ENCODE data around the gene STIP1. TPM values are rescaled to one million over a fixed set of nuclear protein-coding genes. Genes with fewer than 3 reads are reported as not detected.

Gene STIP1
- total and polyA plus RNA-seq, 9 of the 15 experiments (the other 6 are each of a cell fraction or from before 2014, with no cell fraction given), result 58.1 to 465 (median 346) TPM

GRCh38 chr11:64246871-64247728, 61.1 kb downstream of the STIP1 start, which contains the start of gene PPP1R14B (continued):
- TF ChIP-seq HBP1 (CRISPR knock-in tag; IDR thresholded peaks at IDR 0.05) (no peak), NUFIP1 (IDR thresholded peaks at IDR 0.05; ENCODE audit: partially characterized antibody) (no peak), ZNF436 (CRISPR knock-in tag; IDR thresholded peaks at IDR 0.05) (no peak), EWSR1 (IDR thresholded peaks at IDR 0.05; ENCODE audit: borderline replicate concordance, low read depth, partially characterized antibody) (no peak), ATF3 (IDR thresholded peaks at IDR 0.05) (no peak), ATF3 (CRISPR knock-in tag; conservative IDR thresholded peaks at IDR 0.05) (peak; percentile 72; the same call in 1 of the 2 replicates), PRDM10 (IDR thresholded peaks at IDR 0.05; ENCODE audit: partially characterized antibody) (peak; percentile 75), SUPT5H (IDR thresholded peaks at IDR 0.05) (peak; percentile 87), LCOR (CRISPR knock-in tag; IDR thresholded peaks at IDR 0.05) (0 out of 2 replicates have a peak, but pooled peaks have one; percentile 64)
- TF ChIP-seq, protein P1, sequence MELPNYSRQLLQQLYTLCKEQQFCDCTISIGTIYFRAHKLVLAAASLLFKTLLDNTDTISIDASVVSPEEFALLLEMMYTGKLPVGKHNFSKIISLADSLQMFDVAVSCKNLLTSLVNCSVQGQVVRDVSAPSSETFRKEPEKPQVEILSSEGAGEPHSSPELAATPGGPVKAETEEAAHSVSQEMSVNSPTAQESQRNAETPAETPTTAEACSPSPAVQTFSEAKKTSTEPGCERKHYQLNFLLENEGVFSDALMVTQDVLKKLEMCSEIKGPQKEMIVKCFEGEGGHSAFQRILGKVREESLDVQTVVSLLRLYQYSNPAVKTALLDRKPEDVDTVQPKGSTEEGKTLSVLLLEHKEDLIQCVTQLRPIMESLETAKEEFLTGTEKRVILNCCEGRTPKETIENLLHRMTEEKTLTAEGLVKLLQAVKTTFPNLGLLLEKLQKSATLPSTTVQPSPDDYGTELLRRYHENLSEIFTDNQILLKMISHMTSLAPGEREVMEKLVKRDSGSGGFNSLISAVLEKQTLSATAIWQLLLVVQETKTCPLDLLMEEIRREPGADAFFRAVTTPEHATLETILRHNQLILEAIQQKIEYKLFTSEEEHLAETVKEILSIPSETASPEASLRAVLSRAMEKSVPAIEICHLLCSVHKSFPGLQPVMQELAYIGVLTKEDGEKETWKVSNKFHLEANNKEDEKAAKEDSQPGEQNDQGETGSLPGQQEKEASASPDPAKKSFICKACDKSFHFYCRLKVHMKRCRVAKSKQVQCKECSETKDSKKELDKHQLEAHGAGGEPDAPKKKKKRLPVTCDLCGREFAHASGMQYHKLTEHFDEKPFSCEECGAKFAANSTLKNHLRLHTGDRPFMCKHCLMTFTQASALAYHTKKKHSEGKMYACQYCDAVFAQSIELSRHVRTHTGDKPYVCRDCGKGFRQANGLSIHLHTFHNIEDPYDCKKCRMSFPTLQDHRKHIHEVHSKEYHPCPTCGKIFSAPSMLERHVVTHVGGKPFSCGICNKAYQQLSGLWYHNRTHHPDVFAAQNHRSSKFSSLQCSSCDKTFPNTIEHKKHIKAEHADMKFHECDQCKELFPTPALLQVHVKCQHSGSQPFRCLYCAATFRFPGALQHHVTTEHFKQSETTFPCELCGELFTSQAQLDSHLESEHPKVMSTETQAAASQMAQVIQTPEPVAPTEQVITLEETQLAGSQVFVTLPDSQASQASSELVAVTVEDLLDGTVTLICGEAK (IDR thresholded peaks at IDR 0.05), result peak; percentile 78
- TF ChIP-seq, protein P1 (CRISPR knock-in tag; IDR thresholded peaks at IDR 0.05), result no peak
